ENCODE measurements around the gene VPS35L. TPM values are rescaled to one million over a fixed set of nuclear protein-coding genes. Genes with fewer than 3 reads are reported as not detected.

VPS35L gene
- total and polyA plus RNA-seq, 2 donors (not counting 1 experiment from before 2014, with no cell fraction given): 17.5 to 62.1 TPM

GRCh38 chr16:19644877-19645276, 89.4 kb downstream of the VPS35L start:
- Mint-ChIP-seq H3K4me3 (no peak overlapping the region), H3K27me3 (no peaks in the 10 kb centered on the region), H3K9me3 (ENCODE audit: insufficient read depth) (no peaks in the 10 kb centered on the region), H3K4me1 (no peaks in the 10 kb centered on the region), H3K27ac (no peak overlapping the region)
- ChIA-PET CTCF (no interaction called here), POLR2A (no interaction called here)
- H3K36me3 ChIP-seq (replicated peaks in 1 of 2; ENCODE audit: control extremely low read depth in 1 of 2, control insufficient read depth in 1 of 2, extremely low read depth in 1 of 2, insufficient read depth in 2 of 2, low read length in 1 of 2): peaks cover 4 to 18% of the 10 kb centered on the region in 2 experiments
- ATAC-seq (ENCODE audit: low read depth) (no peak), DNase-seq (no peak)
- H3K27ac ChIP-seq (ENCODE audit: low read length in 2 of 2): no peak overlapping the region
- no peaks in the 10 kb centered on the region for H3K79me2 ChIP-seq (ENCODE audit: control insufficient read depth, insufficient read depth, low read length)
- H3K9me3 ChIP-seq (ENCODE audit: control extremely low read depth in 1 of 3, control insufficient read depth in 2 of 3, insufficient read depth in 1 of 3, low read length in 2 of 3): no peaks in the 10 kb centered on the region
- H2AFZ ChIP-seq (ENCODE audit: insufficient read depth, low read depth, low read length, poor library complexity, severe bottlenecking): no peak overlapping the region
- H3K4me2 ChIP-seq (replicated peaks; ENCODE audit: low read depth, low read length, poor library complexity, severe bottlenecking): no peak overlapping the region
- H3K27me3 ChIP-seq (replicated peaks in 1 of 4; ENCODE audit: control extremely low read depth in 1 of 4, control insufficient read depth in 3 of 4, insufficient read depth in 4 of 4, low read length in 3 of 4): no peaks in the 10 kb centered on the region
- intact Hi-C loops (cut with micrococcal nuclease): no loop called here
- H3K4me3 ChIP-seq (ENCODE audit: control extremely low read depth in 1 of 5, extremely low read depth in 1 of 5, insufficient read depth in 1 of 5, low read depth in 2 of 5, low read length in 4 of 5): no peak overlapping the region
- H3K9ac ChIP-seq (ENCODE audit: low read length): no peak overlapping the region
- no peaks in the 10 kb centered on the region for H3K4me1 ChIP-seq (ENCODE audit: control insufficient read depth in 2 of 2, insufficient read depth in 2 of 2, low read length in 2 of 2)
- TF ChIP-seq CTCF (IDR thresholded peaks at IDR 0.05) (no peak), EZH2 (IDR thresholded peaks at IDR 0.05; ENCODE audit: borderline replicate concordance, insufficient read depth, low read depth, low read length, poor library complexity, severe bottlenecking) (no peak)
- H4K20me1 ChIP-seq (ENCODE audit: control insufficient read depth, insufficient read depth, low read length, poor library complexity, severe bottlenecking): no peaks in the 10 kb centered on the region
- 83% methylated on average over 1 of the region's 4 CpGs for WGBS (ENCODE audit: insufficient coverage)

DNA sequence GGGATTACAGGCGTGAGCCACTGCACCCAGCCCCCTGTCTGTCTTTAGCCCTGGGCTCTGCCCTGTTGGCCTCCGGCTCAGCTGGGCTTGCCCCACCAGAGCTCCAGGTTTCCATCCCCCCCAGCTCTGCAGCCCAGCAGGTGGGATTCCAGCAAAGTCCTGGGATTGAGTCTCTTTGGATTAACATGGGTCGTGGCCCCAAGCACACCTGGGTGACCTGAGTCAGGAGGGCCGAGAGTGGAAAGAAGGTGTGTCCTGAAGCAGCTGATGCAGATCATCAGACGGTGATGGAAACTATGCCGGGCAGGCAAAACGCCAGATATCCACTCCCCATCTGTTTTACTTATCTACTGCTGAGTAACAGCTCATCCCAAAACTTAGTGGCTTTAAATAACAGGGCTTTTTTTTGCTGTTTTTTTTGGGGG, 90.1 kb downstream of the VPS35L start:
- Mint-ChIP-seq H3K27ac (no peak overlapping the region), H3K4me1 (no peaks in the 10 kb centered on the region), H3K9me3 (ENCODE audit: insufficient read depth) (no peaks in the 10 kb centered on the region), H3K27me3 (no peaks in the 10 kb centered on the region), H3K4me3 (no peak overlapping the region)
- H4K20me1 ChIP-seq (ENCODE audit: control insufficient read depth, insufficient read depth, low read length, poor library complexity, severe bottlenecking): no peaks in the 10 kb centered on the region
- no peaks in the 10 kb centered on the region for H3K9me3 ChIP-seq (ENCODE audit: control extremely low read depth in 1 of 3, control insufficient read depth in 2 of 3, insufficient read depth in 1 of 3, low read length in 2 of 3)
- ATAC-seq (ENCODE audit: low read depth) (no peak), DNase-seq (no peak)
- 86% methylated on average over 5 of the region's 7 CpGs for WGBS (ENCODE audit: insufficient coverage)
- H3K27ac ChIP-seq (ENCODE audit: low read length in 2 of 2): no peak overlapping the region
- no peak overlapping the region for H3K9ac ChIP-seq (ENCODE audit: low read length)
- TF ChIP-seq EZH2 (IDR thresholded peaks at IDR 0.05; ENCODE audit: borderline replicate concordance, insufficient read depth, low read depth, low read length, poor library complexity, severe bottlenecking): no peak
- TF ChIP-seq CTCF (IDR thresholded peaks at IDR 0.05): no peak
- no peak overlapping the region for H2AFZ ChIP-seq (ENCODE audit: insufficient read depth, low read depth, low read length, poor library complexity, severe bottlenecking)
- POLR2A ChIA-PET: no interaction called here
- H3K4me2 ChIP-seq (replicated peaks; ENCODE audit: low read depth, low read length, poor library complexity, severe bottlenecking): no peak overlapping the region
- no peaks in the 10 kb centered on the region for H3K79me2 ChIP-seq (ENCODE audit: control insufficient read depth, insufficient read depth, low read length)
- peaks cover 4 to 15% of the 10 kb centered on the region in 2 experiments for H3K36me3 ChIP-seq (replicated peaks in 1 of 2; ENCODE audit: control extremely low read depth in 1 of 2, control insufficient read depth in 1 of 2, extremely low read depth in 1 of 2, insufficient read depth in 2 of 2, low read length in 1 of 2)
- intact Hi-C loops (cut with micrococcal nuclease): no loop called here
- no peak overlapping the region for H3K4me3 ChIP-seq (ENCODE audit: control extremely low read depth in 1 of 5, extremely low read depth in 1 of 5, insufficient read depth in 1 of 5, low read depth in 2 of 5, low read length in 4 of 5)
- no peaks in the 10 kb centered on the region for H3K27me3 ChIP-seq (replicated peaks in 1 of 4; ENCODE audit: control extremely low read depth in 1 of 4, control insufficient read depth in 3 of 4, insufficient read depth in 4 of 4, low read length in 3 of 4)
- CTCF ChIA-PET: no interaction called here
- H3K4me1 ChIP-seq (ENCODE audit: control insufficient read depth in 2 of 2, insufficient read depth in 2 of 2, low read length in 2 of 2): no peaks in the 10 kb centered on the region
